HepG2 (cell line): Measurements from ENCODE around the gene KDM8. TPM values are rescaled to one million over a fixed set of nuclear protein-coding genes. Genes with fewer than 3 reads are reported as not detected.
A peak's percentile ranks its signal among the peaks of the same experiment; 100 is the strongest.

Experiments used
- ASH2L ChIP-seq: fragments of 300-600, 200-600 bp; sonication (generic); IDR thresholded peaks from 2 replicates; pipeline ENCODE4 v1.7.0; 2017; ENCODE audit warnings: low read depth, mild to moderate bottlenecking, moderate library complexity, mixed read lengths, low read length; ENCODE audit not compliant: insufficient read length
- ATF1 ChIP-seq: IDR thresholded peaks from 2 replicates; pipeline ENCODE4 v1.6.1; 2016; ENCODE audit warnings: mild to moderate bottlenecking, control low read depth
- CBFB ChIP-seq: sonication (generic); formaldehyde crosslinking; IDR thresholded peaks from 2 replicates; pipeline ENCODE4 v1.4.0; 2020; ENCODE audit warnings: missing genetic modification reagents
- CCAR2 ChIP-seq: fragments of 200-400 bp; formaldehyde crosslinking; optimal IDR thresholded peaks from 2 replicates; pipeline ENCODE3; 2018; ENCODE audit warnings: low read depth, mild to moderate bottlenecking, low read length, moderate library complexity
- DNMT1 ChIP-seq: sonication (generic); formaldehyde crosslinking; IDR thresholded peaks from 2 replicates; pipeline ENCODE4 v1.5.1; 2020; ENCODE audit warnings: mild to moderate bottlenecking, missing genetic modification reagents
- ERF ChIP-seq: IDR thresholded peaks from 2 replicates; pipeline ENCODE4 v1.6.1; 2018; ENCODE audit warnings: missing biosample characterization, missing genetic modification reagents
- FOXK1 ChIP-seq: sonication (generic); formaldehyde crosslinking; IDR thresholded peaks from 2 replicates; pipeline ENCODE4 v1.4.0; 2020; ENCODE audit warnings: low read depth, missing genetic modification reagents, borderline replicate concordance
- HCFC1 ChIP-seq: fragments of 150-350 bp; IDR thresholded peaks from 2 replicates; pipeline ENCODE4 v1.6.1; 2014; ENCODE audit warnings: low read depth, low read length
- KLF16 ChIP-seq, 2 experiments: sonication (generic) in 1 of 2; formaldehyde crosslinking in 1 of 2; IDR thresholded peaks; 2 replicates each; pipeline versions ENCODE4 v1.6.1 to v1.8.0; 2016 to 2023; ENCODE audit warnings: missing genetic modification reagents in 2 of 2, missing compliant biosample characterization in 1 of 2
- MIER2 ChIP-seq: IDR thresholded peaks from 2 replicates; pipeline ENCODE4 v1.6.1; 2016; ENCODE audit warnings: missing biosample characterization, missing genetic modification reagents
- MTA3 ChIP-seq: sonication (generic); formaldehyde crosslinking; IDR thresholded peaks from 2 replicates; pipeline ENCODE4 v1.4.0; 2020; ENCODE audit warnings: missing genetic modification reagents
- NFE2L1 ChIP-seq: sonication (generic); formaldehyde crosslinking; IDR thresholded peaks from 2 replicates; pipeline ENCODE4 v1.4.0; 2020; ENCODE audit warnings: missing genetic modification reagents, mild to moderate bottlenecking, borderline replicate concordance
- RFXAP ChIP-seq: sonication (generic); formaldehyde crosslinking; IDR thresholded peaks from 2 replicates; pipeline ENCODE4 v1.4.0; 2020; ENCODE audit warnings: missing genetic modification reagents, borderline replicate concordance
- SOX6 ChIP-seq, 2 experiments: fragments of 450-650 bp in 1 of 2; sonication (generic) in 1 of 2; formaldehyde crosslinking in 1 of 2; IDR thresholded peaks; 2 replicates each; pipeline versions ENCODE4 v1.4.0 to v1.6.1; 2017 to 2020; ENCODE audit warnings: antibody characterized with exemption in 1 of 2, mild to moderate bottlenecking in 1 of 2, missing genetic modification reagents in 1 of 2
- TBL1XR1 ChIP-seq: fragments of 150-350 bp; IDR thresholded peaks from 2 replicates; pipeline ENCODE4 v1.6.1; 2014; ENCODE audit warnings: borderline replicate concordance, low read length; ENCODE audit not compliant: partially characterized antibody
- TFDP1 ChIP-seq: IDR thresholded peaks from 2 replicates; pipeline ENCODE4 v1.6.1; 2016; ENCODE audit warnings: missing compliant biosample characterization, missing genetic modification reagents, borderline replicate concordance
- ZFP37 ChIP-seq: sonication (generic); formaldehyde crosslinking; IDR thresholded peaks from 2 replicates; pipeline ENCODE4 v1.4.0; 2020; ENCODE audit warnings: missing genetic modification reagents, borderline replicate concordance
- ZNF484 ChIP-seq: sonication (generic); formaldehyde crosslinking; IDR thresholded peaks from 2 replicates; pipeline ENCODE4 v1.5.1; 2020; ENCODE audit warnings: mild to moderate bottlenecking, low read depth, missing genetic modification reagents, borderline replicate concordance
- ZNF496 ChIP-seq: sonication (generic); formaldehyde crosslinking; IDR thresholded peaks from 2 replicates; pipeline ENCODE4 v1.8.1; 2023; ENCODE audit warnings: mild to moderate bottlenecking, moderate library complexity, missing genetic modification reagents; ENCODE audit not compliant: insufficient replicate concordance
- ZNF691 ChIP-seq: sonication (generic); formaldehyde crosslinking; IDR thresholded peaks from 2 replicates; pipeline ENCODE4 v1.4.0; 2020; ENCODE audit warnings: missing genetic modification reagents, low read depth, mild to moderate bottlenecking, borderline replicate concordance
- ZSCAN22 ChIP-seq: sonication (generic); formaldehyde crosslinking; IDR thresholded peaks from 2 replicates; pipeline ENCODE4 v1.4.0; 2020; ENCODE audit warnings: mild to moderate bottlenecking, missing genetic modification reagents
- ZSCAN9 ChIP-seq: IDR thresholded peaks from 2 replicates; pipeline ENCODE4 v1.6.1; 2016; ENCODE audit warnings: borderline replicate concordance
- polyA plus RNA-seq, 8 experiments: library from polyadenylated mRNA; depleted of rRNA in 3 of 8; stranded (reverse) in 7 of 8; unstranded in 1 of 8; fragments of >200 nt; fragmentation: Illumina TruSeq in 4 of 8; extraction: Trizol in 4 of 8; gene quantifications; 2 replicates each; pipeline versions ENCODE4 v1.2.1 to v1.2.3, GENCODE V29; 2011 to 2016; ENCODE audit warnings: low read depth in 4 of 8, missing spikeins in 1 of 8, mixed read lengths in 1 of 8; ENCODE audit not compliant: insufficient read depth in 1 of 8
- total RNA-seq, 5 experiments: library from RNA; depleted of rRNA; stranded (reverse); fragments of >200 nt; fragmentation: Illumina TruSeq; extraction: Trizol; gene quantifications; 2 replicates each; pipeline ENCODE4 v1.2.3, GENCODE V29; 2016; ENCODE audit warnings: low read depth in 1 of 5
- TF ChIP-seq, protein P1 (sequence below): IDR thresholded peaks from 2 replicates; pipeline ENCODE4 v1.6.1; 2016
- TF ChIP-seq, protein P2 (sequence below): sonication (generic); formaldehyde crosslinking; conservative IDR thresholded peaks from 2 replicates; pipeline ENCODE4 v1.4.0; 2020; ENCODE audit warnings: missing genetic modification reagents

The KDM8 gene
- total and polyA plus RNA-seq, 2 of the 13 experiments (the other 11 are each of a cell fraction or from before 2014, with no cell fraction given): 3.3 to 8.6 TPM

DNA sequence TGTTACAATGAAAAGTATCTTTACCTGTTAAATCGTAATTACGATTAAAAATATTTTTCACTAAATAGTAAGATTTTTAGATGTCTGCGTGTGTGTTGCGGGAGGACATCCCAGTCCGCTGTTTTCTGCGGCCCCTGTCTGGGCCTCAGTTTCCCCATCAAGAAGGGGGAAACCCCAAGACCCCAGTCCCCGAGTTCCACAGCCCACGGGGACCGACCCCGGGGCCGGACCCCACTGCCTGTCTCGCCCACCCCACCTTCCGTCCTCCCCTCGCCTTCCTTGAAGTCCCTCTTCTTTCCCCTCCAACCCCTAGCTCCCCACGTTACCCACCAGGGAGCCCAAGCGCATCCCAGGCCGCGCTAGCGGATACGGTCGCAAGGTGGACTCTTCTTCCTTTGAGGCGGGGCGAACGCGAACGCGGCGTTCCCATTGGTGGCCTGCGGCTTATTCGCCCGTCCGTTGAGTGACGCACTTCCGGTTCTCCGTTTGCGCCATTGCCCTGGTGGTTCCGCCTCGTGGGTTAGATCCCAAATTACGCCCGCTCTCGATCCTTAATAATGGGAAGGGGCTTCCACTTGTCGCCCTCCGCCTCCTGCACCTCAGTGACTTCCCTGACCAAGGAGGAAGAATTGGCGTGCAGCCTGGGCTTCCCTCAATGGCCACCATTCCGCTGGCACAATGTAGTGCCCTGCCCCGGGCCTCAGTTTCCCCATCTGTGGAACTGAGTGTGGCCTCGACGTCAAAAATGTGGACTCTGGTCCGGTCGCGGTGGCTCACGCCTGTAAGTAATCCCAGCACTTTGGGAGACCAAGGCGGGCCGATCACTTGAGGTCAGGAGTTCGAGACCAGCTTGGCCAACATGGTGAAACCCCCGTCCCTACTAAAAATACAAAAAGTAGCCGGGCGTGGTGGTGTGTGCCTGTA is 65.3 kb downstream of the KDM8 start, which contains the start of gene NSMCE1 (continued):
- TF ChIP-seq SOX6 (IDR thresholded peaks at IDR 0.05): no peak
- TF ChIP-seq SOX6 (CRISPR knock-in tag; IDR thresholded peaks at IDR 0.05): 0 out of 2 replicates have a peak, but pooled peaks have one; percentile 51
- no peak for TF ChIP-seq MTA3 (CRISPR knock-in tag)
- peak; percentile 70; the same call in 1 of the 2 replicates for TF ChIP-seq ERF
- peak; percentile 64; the same call in 1 of the 2 replicates for TF ChIP-seq ZNF691 (CRISPR knock-in tag)
- TF ChIP-seq ZNF496: no peak
- TF ChIP-seq ATF1 (CRISPR knock-in tag): peak; percentile 97
- peak; percentile 42; the same call in 1 of the 2 replicates for TF ChIP-seq FOXK1
- no peak; the same call in 1 of the 2 replicates for TF ChIP-seq ZNF484 (CRISPR knock-in tag)
- peak; percentile 72 for TF ChIP-seq TBL1XR1
- TF ChIP-seq, protein P1, sequence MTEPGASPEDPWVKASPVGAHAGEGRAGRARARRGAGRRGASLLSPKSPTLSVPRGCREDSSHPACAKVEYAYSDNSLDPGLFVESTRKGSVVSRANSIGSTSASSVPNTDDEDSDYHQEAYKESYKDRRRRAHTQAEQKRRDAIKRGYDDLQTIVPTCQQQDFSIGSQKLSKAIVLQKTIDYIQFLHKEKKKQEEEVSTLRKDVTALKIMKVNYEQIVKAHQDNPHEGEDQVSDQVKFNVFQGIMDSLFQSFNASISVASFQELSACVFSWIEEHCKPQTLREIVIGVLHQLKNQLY (CRISPR knock-in tag): no peak
- no peak; the same call in 1 of the 2 replicates for TF ChIP-seq ZSCAN9 (CRISPR knock-in tag)
- no peak for TF ChIP-seq ZSCAN22 (CRISPR knock-in tag)
- peak; percentile 55; the same call in 1 of the 2 replicates for TF ChIP-seq TFDP1 (CRISPR knock-in tag)
- peak; percentile 39; the same call in 1 of the 2 replicates for TF ChIP-seq HCFC1
- TF ChIP-seq CBFB (CRISPR knock-in tag): no peak
- no peak for TF ChIP-seq DNMT1
- TF ChIP-seq ASH2L: peak; percentile 42
- TF ChIP-seq NFE2L1: no peak
- TF ChIP-seq RFXAP (CRISPR knock-in tag): peak; percentile 61
- TF ChIP-seq, protein P2, sequence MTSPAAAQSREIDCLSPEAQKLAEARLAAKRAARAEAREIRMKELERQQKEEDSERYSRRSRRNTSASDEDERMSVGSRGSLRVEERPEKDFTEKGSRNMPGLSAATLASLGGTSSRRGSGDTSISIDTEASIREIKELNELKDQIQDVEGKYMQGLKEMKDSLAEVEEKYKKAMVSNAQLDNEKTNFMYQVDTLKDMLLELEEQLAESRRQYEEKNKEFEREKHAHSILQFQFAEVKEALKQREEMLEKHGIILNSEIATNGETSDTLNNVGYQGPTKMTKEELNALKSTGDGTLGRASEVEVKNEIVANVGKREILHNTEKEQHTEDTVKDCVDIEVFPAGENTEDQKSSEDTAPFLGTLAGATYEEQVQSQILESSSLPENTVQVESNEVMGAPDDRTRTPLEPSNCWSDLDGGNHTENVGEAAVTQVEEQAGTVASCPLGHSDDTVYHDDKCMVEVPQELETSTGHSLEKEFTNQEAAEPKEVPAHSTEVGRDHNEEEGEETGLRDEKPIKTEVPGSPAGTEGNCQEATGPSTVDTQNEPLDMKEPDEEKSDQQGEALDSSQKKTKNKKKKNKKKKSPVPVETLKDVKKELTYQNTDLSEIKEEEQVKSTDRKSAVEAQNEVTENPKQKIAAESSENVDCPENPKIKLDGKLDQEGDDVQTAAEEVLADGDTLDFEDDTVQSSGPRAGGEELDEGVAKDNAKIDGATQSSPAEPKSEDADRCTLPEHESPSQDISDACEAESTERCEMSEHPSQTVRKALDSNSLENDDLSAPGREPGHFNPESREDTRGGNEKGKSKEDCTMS (CRISPR knock-in tag): no peak; the same call in 1 of the 2 replicates
- TF ChIP-seq MIER2 (CRISPR knock-in tag): no peak
- peak in 1 of 2 experiments; percentile 55; a peak in 1 of 4 replicates for TF ChIP-seq KLF16 (CRISPR knock-in tag; IDR thresholded peaks at IDR 0.05)
- no peak for TF ChIP-seq CCAR2
- 0 out of 2 replicates have a peak, but pooled peaks have one; percentile 49 for TF ChIP-seq ZFP37 (CRISPR knock-in tag)
